ENCODE measurements around the gene SYTL5.

DNA sequence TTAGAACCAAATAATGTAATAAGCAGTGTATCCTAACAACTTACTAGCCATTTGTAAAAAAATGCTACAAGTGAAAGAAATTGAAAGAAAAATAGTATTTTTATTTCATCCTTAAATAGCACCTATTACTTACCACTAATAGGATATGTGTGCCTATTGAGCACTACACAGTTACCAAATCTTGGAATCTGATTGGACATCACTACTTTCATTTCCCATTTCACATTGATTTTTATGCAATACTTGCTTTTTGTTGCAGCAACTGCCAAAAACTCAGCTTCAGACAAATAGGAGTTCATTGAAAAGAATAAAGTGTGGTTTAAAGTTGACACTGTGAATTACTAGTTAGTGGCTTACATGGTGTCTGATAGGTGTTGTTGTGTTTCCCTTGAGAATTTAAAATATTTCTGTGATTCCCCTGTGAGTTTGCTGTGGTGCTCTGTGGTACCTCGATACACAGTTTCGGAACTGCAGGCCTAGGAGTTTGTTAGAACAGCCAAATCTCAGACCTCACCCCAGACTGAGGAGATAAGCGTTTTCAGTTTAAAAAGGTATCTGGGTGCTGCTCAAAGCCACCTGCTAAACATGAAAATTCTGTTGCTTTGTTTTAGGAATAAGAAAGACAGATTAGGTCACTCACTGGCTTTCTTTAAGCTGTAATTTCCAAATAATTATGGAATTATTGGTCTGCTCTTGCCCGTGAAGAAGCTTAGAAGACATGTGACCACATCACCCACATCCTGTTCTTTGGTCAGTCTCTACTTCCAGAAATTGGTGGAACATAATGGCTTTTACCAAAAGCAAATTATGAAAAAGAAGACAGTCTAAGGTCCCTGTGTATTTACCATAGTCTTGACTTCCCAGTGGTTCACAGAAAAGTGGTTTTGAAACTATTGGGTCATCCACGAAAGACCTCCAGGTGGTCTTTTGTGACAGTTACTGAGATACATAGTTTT is 97.8 kb downstream of the SYTL5 start:
- TF ChIP-seq GATA2 (IDR thresholded peaks at IDR 0.05; ENCODE audit: low read depth, low read length) (no peak), GATA3 (IDR thresholded peaks at IDR 0.05; ENCODE audit: low read depth, low read length) (no peak)

Data from SH-SY5Y (cell line).